Prostate gland (tissue), 2 donors: ENCODE measurements around the gene FOXO1.

Experiments
- CTCF ChIP-seq, 4 experiments: fragments of 200-600 bp in 2 of 4; fragments of 450-650 bp in 2 of 4; sonication (generic) in 2 of 4; IDR thresholded peaks; 1 replicate in 3 of 4; 2 replicates in 1 of 4; pipeline ENCODE4 v1.5.1; 2016 to 2019; ENCODE audit warnings: antibody characterized with exemption in 4 of 4, mild to moderate bottlenecking in 2 of 4, moderate library complexity in 2 of 4
- POLR2A ChIP-seq: fragments of 450-650 bp; IDR thresholded peaks from one replicate; pipeline ENCODE4 v1.6.1; 2016; ENCODE audit warnings: antibody characterized with exemption, mild to moderate bottlenecking
- POLR2AphosphoS5 ChIP-seq: sonication (generic); formaldehyde crosslinking; IDR thresholded peaks from one replicate; pipeline ENCODE4 v1.6.1; 2017; ENCODE audit warnings: antibody characterized with exemption

GRCh38 chr13:40585911-40586471 lies 80.5 kb downstream of the FOXO1 start:
- no peak for TF ChIP-seq CTCF (IDR thresholded peaks at IDR 0.05)
- TF ChIP-seq POLR2A: no peak
- no peak for TF ChIP-seq POLR2AphosphoS5
